K562 (cell line): Measurements from ENCODE around the gene TUBA1A. TPM values are rescaled to one million over a fixed set of nuclear protein-coding genes. Genes with fewer than 3 reads are reported as not detected.

Experiments used
- ASH1L ChIP-seq: fragments of 450-650 bp; IDR thresholded peaks from 2 replicates; pipeline ENCODE4 v1.6.1; 2018; ENCODE audit warnings: borderline replicate concordance, mild to moderate bottlenecking, low read depth; ENCODE audit not compliant: partially characterized antibody
- CCAR2 ChIP-seq: fragments of 200-400 bp; formaldehyde crosslinking; IDR thresholded peaks from 2 replicates; pipeline ENCODE4 v1.6.1; 2017; ENCODE audit warnings: mild to moderate bottlenecking, low read depth, low read length
- CEBPB ChIP-seq: fragments of 450-650 bp; IDR thresholded peaks from 2 replicates; pipeline ENCODE4 v1.6.1; 2016; ENCODE audit warnings: missing genetic modification characterization, missing compliant biosample characterization
- CGGBP1 ChIP-seq: fragments of 250-450 bp; sonication (Bioruptor Pico); IDR thresholded peaks from 2 replicates; pipeline ENCODE4 v1.9.0; 2021; ENCODE audit warnings: mild to moderate bottlenecking
- GTF2E2 ChIP-seq: fragments of 200-800 bp; sonication (Bioruptor generic); IDR thresholded peaks from 2 replicates; pipeline ENCODE4 v1.6.1; 2016; ENCODE audit warnings: missing genetic modification characterization, missing compliant biosample characterization
- IRF9 ChIP-seq: fragments of 450-650 bp; IDR thresholded peaks from 2 replicates; pipeline ENCODE4 v1.6.1; 2016; ENCODE audit warnings: missing biosample characterization, missing genetic modification characterization
- JUNB ChIP-seq: fragments of 450-650 bp; formaldehyde crosslinking; conservative IDR thresholded peaks from 2 replicates; pipeline ENCODE4 v1.4.0; 2020; ENCODE audit warnings: mild to moderate bottlenecking
- MEF2D ChIP-seq: conservative IDR thresholded peaks from 2 replicates; pipeline ENCODE4 v1.6.1; 2016; ENCODE audit warnings: low read depth, missing genetic modification characterization, missing compliant biosample characterization
- MXI1 ChIP-seq: IDR thresholded peaks from 2 replicates; pipeline ENCODE4 v1.6.1; 2011; ENCODE audit warnings: low read depth, mild to moderate bottlenecking, improper control_type of control experiment, low read length
- POU5F1 ChIP-seq: fragments of 150-350 bp; IDR thresholded peaks from 2 replicates; pipeline ENCODE4 v1.6.1; 2014; ENCODE audit warnings: borderline replicate concordance, low read length, low read depth, mild to moderate bottlenecking; ENCODE audit not compliant: partially characterized antibody
- SETDB1 ChIP-seq: IDR thresholded peaks from one replicate; pipeline ENCODE4 v1.6.1; 2012; ENCODE audit warnings: low read length, control low read depth, inconsistent platforms
- SLC30A9 ChIP-seq: fragments of 250-450 bp; sonication (Bioruptor Pico); IDR thresholded peaks from 2 replicates; pipeline ENCODE4 v1.8.0; 2022; ENCODE audit warnings: mild to moderate bottlenecking, moderate library complexity
- SMAD3 ChIP-seq: fragments of 450-650 bp; formaldehyde crosslinking; conservative IDR thresholded peaks from 2 replicates; pipeline ENCODE4 v1.4.0; 2020; ENCODE audit warnings: mild to moderate bottlenecking
- SMARCB1 ChIP-seq: IDR thresholded peaks from 2 replicates; pipeline ENCODE4 v1.6.1; 2011; ENCODE audit warnings: improper control_type of control experiment, low read depth; ENCODE audit not compliant: insufficient read length
- TCF3 ChIP-seq: sonication (generic); formaldehyde crosslinking; IDR thresholded peaks from 2 replicates; pipeline ENCODE4 v1.4.0; 2020; ENCODE audit warnings: mild to moderate bottlenecking, missing genetic modification reagents
- YBX1 ChIP-seq: fragments of 450-650 bp; IDR thresholded peaks from 2 replicates; pipeline ENCODE4 v1.7.1; 2016; ENCODE audit warnings: mild to moderate bottlenecking
- ZC3H4 ChIP-seq: sonication (generic); formaldehyde crosslinking; IDR thresholded peaks from 2 replicates; pipeline ENCODE4 v1.9.0; 2021; ENCODE audit warnings: missing genetic modification reagents, borderline replicate concordance
- ZNF280B ChIP-seq: fragments of 250-450 bp; sonication (Bioruptor Pico); IDR thresholded peaks from 2 replicates; pipeline ENCODE4 v1.5.1; 2021; ENCODE audit warnings: mild to moderate bottlenecking
- ZNF311 ChIP-seq: fragments of 250-450 bp; sonication (Bioruptor Pico); IDR thresholded peaks from 2 replicates; pipeline ENCODE4 v1.4.0; 2020; ENCODE audit warnings: mild to moderate bottlenecking, moderate library complexity
- ZNF436 ChIP-seq: fragments of 250-450, 450-650 bp; sonication (Bioruptor Pico); formaldehyde crosslinking; IDR thresholded peaks from 2 replicates; pipeline ENCODE4 v1.7.0; 2020; ENCODE audit warnings: mild to moderate bottlenecking
- ZNF583 ChIP-seq: fragments of 250-450 bp; sonication (Bioruptor Pico); IDR thresholded peaks from 2 replicates; pipeline ENCODE4 v1.4.0; 2020
- ZSCAN32 ChIP-seq: fragments of 450-650 bp; formaldehyde crosslinking; IDR thresholded peaks from 2 replicates; pipeline ENCODE4 v1.4.0; 2020; ENCODE audit warnings: mild to moderate bottlenecking, moderate library complexity
- polyA plus RNA-seq, 8 experiments: library from polyadenylated mRNA; depleted of rRNA in 4 of 8; stranded (reverse) in 5 of 8; unstranded in 3 of 8; fragments of >200 nt; fragmentation: Nextera tagmentation in 2 of 8; fragmentation: Illumina TruSeq in 1 of 8; extraction: Ambion mirVana in 2 of 8; extraction: Trizol in 1 of 8; gene quantifications; 2 replicates each; pipeline versions ENCODE4 v1.2.1 to v1.2.3, GENCODE V29; 2011 to 2014; ENCODE audit warnings: inconsistent platforms in 1 of 8, missing spikeins in 1 of 8
- total RNA-seq, 7 experiments: library from RNA; depleted of rRNA in 6 of 7; stranded (reverse); fragments of >200 nt in 6 of 7; fragmentation: Illumina TruSeq in 2 of 7; extraction: Trizol in 2 of 7; gene quantifications; 2 replicates each; pipeline versions ENCODE4 v1.2.1 to v1.2.3, GENCODE V29; 2011 to 2021; ENCODE audit warnings: low replicate concordance in 1 of 7
- TF ChIP-seq, protein P1 (sequence below): fragments of 250-450 bp; sonication (Bioruptor Pico); IDR thresholded peaks from 2 replicates; pipeline ENCODE4 v1.6.1; 2021; ENCODE audit warnings: mild to moderate bottlenecking
- TF ChIP-seq, protein P2 (sequence below): fragments of 450-650 bp; conservative IDR thresholded peaks from 2 replicates; pipeline ENCODE4 v1.6.1; 2016; ENCODE audit warnings: missing genetic modification characterization, low read depth, mild to moderate bottlenecking, control low read depth, missing compliant biosample characterization

The TUBA1A gene
- total and polyA plus RNA-seq, 9 of the 15 experiments (the other 6 are each of a cell fraction or from before 2014, with no cell fraction given), result 7.4 to 45.1 (median 11.9) TPM

DNA sequence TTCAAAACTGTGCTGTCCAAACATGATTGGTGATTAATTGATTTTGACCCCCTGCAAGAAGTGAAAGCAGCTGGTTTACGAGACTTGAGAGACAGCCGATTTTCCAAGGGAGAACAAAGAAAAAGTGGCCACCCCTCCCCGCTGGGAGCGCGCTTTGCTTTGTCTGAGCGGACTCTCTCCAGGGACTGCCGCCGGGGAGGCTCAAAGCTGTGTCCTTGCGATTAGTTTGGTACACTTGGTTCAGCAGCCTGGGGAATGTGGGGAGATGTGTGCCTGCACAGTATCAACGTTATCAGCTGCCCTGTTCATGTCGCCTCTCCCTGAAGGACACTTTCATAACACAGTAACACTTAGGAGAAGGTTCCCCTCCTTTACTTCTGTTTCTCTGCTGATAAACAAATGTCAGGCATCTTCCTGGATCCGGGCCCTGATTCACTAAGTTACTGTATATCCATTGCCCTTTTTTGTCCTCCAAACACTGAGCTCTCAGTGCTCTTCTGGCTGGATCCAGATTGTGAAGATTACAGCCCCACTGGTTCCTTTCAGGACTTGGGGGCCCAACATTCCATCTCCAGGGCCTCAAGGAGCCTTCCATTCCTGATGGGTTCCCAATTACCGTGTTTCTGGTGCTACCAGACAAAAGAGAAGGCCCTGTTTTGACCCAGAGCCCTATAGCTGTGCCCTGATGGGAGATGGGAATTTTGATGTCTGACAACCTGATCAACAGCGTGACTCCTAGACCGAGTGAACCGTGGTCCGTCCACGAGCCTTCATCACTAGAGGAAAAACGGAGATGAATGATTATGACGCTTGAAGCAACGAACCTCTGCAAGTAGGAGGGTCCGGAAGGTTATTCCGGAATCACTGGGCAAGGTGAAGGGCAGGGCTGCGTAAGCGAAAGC lies 44.3 kb upstream of the TUBA1A start (continued):
- TF ChIP-seq CGGBP1 (CRISPR knock-in tag) (0 out of 2 replicates have a peak, but pooled peaks have one; percentile 44), ZSCAN32 (CRISPR knock-in tag) (no peak), ZNF583 (no peak), GTF2E2 (tag) (peak; percentile 44; the same call in 1 of the 2 replicates), SMARCB1 (no peak), MXI1 (peak; percentile 66; the same call in 1 of the 2 replicates), POU5F1 (no peak), MEF2D (0 out of 2 replicates have a peak, but pooled peaks have one; percentile 32), ASH1L (no peak), ZNF311 (no peak), SETDB1 (no peak), YBX1 (no peak), SMAD3 (CRISPR knock-in tag) (no peak; the same call in 1 of the 2 replicates), ZNF436 (CRISPR knock-in tag) (no peak), SLC30A9 (CRISPR knock-in tag) (no peak), CEBPB (tag) (peak; percentile 40; the same call in 1 of the 2 replicates), CCAR2 (no peak), IRF9 (tag) (no peak), JUNB (CRISPR knock-in tag) (no peak), ZC3H4 (CRISPR knock-in tag) (no peak), ZNF280B (no peak), TCF3 (CRISPR knock-in tag) (peak; percentile 97)
- TF ChIP-seq, protein P1, sequence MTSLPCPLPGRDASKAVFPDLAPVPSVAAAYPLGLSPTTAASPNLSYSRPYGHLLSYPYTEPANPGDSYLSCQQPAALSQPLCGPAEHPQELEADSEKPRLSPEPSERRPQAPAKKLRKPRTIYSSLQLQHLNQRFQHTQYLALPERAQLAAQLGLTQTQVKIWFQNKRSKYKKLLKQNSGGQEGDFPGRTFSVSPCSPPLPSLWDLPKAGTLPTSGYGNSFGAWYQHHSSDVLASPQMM (CRISPR knock-in tag), result no peak
- TF ChIP-seq, protein P2, sequence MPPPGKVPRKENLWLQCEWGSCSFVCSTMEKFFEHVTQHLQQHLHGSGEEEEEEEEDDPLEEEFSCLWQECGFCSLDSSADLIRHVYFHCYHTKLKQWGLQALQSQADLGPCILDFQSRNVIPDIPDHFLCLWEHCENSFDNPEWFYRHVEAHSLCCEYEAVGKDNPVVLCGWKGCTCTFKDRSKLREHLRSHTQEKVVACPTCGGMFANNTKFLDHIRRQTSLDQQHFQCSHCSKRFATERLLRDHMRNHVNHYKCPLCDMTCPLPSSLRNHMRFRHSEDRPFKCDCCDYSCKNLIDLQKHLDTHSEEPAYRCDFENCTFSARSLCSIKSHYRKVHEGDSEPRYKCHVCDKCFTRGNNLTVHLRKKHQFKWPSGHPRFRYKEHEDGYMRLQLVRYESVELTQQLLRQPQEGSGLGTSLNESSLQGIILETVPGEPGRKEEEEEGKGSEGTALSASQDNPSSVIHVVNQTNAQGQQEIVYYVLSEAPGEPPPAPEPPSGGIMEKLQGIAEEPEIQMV (tag), result peak; percentile 66
